Limb (tissue), 2 donors: Measurements from ENCODE around the gene STOML2.
A peak's percentile ranks its signal among the peaks of the same experiment; 100 is the strongest.
"Not testable (repeated sequence)": the region's sequence is repeated elsewhere in the genome, so short reads cannot be mapped to it uniquely, and the experiment has no call there.

ENCODE experiments used
- DNase-seq, 2 donors: peaks; one replicate each; pipeline ENCODE4 v3.0.0-alpha.2; 2016; ENCODE audit errors: extremely low spot score in 2 of 2

STOML2 gene

DNA sequence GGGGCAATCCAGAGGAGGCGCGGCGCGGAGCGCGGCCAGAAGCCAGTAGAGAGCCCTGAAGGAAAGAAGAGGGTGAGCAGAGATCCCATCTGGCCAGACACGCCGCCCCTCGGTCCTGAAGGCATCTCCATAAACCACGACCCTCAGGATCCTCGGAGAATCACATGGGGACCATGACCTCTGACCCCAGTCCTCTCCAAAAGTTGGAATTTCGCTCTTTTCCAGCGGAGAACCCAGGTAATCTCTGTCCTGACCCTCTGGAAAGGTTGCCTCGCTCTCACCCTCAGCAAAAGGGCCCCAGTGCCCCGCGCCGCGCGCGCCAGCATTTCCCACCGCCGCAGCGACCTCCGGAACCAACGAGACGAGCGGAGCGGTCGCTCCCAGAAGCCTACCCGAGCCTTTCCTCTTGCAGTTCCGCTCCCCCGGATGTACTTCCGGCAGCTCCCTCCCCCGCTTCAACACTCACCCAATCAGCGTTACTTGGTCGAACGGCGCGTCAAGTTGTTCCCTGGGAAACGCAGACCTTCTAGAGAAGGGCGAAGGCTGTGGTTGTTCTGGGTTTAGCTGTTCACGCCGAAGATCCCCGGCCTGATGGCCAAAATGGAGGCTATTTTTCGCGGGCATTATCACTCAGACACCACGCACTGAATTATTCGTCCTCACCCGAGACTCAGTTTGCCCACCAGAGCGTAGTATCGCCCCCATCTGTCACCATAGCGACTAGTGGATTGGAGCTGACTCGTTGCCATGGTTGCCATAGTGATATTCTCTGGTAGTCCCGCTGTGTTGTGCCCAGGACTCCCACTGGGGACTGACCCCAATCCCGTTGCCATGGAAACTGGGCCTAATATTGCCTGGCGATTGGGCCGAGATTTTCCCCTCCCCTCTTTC lies at the start of gene STOML2:
TSS of gene STOML2 (minus strand) at position 363 of the 891 bp plus-strand sequence. CDS start at position 326, 37 bp downstream.
- peak; percentile 93 to 96 for DNase-seq

- DNase-seq = not testable (repeated sequence)
Measured at GRCh38 chr9:35147941-35148563, 45.1 kb upstream of the STOML2 start.

DNA sequence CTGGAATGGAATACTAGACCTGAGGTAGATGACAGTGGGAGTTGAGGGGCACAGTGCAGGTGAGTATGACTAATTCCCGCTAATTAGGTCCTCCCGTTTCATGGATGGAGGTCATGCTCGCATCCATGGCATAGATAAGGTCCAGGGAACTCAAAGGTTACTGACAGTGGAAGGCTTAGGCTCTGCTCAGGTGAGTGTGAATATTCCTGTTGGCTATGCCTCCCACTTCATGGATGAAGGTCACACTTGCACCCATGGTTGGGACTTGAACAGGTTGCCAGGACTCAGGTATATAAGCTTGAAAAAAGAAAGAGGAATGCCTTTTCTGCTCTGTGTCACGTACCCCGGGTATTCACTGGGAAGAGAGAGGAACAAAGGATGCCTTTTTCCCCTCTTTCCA lies 39.1 kb upstream of the STOML2 start:
- DNase-seq = no peak

GRCh38 chr9:35140093-35140492 lies 37.2 kb upstream of the STOML2 start:
- DNase-seq = no peak

- DNase-seq = no peak
Measured at GRCh38 chr9:35136866-35137265, 33.9 kb upstream of the STOML2 start.

- no peak for DNase-seq
Measured at GRCh38 chr9:35135988-35136387, 33.1 kb upstream of the STOML2 start.

DNA sequence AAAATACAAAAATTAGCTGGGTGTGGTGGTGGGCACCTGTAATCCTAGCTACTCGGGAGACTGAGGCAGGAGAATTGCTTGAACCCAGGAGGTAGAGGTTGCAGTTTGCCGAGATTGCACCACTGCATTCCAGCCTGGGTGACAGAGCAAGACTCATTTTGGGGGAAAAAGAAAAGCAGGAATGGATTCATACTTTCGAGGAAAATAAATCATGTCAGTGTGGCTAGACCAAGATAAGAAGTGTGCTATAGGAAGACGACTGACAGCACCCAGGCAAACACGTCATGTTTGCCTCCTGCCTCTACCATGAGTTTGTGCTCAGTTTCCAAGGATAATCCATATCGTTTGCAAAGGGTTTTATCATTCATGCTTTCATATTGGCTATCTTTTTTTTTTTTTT lies 32.0 kb upstream of the STOML2 start:
- no peak for DNase-seq

- peak; percentile 90 to 96 for DNase-seq
Measured at GRCh38 chr9:35116898-35117551, 14.1 kb upstream of the STOML2 start.

DNA sequence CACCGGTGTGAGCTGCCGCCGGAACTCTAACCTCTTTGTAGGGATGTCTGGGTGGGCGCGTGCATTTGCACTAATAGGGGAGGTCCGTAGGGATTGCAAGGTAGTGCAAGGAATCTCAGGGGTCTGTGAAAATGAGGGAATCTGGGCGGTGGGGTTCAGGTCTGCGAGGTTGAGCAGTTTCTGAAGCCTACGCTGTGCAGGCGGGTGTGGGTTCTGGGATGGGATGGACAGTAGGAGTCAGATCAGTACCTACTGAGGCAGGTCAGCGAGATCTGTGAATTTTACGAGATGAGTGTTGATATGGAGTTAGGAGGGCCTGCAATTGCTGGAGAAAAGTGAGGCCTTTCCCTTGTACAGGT lies 13.6 kb upstream of the STOML2 start:
- no peak for DNase-seq

DNA sequence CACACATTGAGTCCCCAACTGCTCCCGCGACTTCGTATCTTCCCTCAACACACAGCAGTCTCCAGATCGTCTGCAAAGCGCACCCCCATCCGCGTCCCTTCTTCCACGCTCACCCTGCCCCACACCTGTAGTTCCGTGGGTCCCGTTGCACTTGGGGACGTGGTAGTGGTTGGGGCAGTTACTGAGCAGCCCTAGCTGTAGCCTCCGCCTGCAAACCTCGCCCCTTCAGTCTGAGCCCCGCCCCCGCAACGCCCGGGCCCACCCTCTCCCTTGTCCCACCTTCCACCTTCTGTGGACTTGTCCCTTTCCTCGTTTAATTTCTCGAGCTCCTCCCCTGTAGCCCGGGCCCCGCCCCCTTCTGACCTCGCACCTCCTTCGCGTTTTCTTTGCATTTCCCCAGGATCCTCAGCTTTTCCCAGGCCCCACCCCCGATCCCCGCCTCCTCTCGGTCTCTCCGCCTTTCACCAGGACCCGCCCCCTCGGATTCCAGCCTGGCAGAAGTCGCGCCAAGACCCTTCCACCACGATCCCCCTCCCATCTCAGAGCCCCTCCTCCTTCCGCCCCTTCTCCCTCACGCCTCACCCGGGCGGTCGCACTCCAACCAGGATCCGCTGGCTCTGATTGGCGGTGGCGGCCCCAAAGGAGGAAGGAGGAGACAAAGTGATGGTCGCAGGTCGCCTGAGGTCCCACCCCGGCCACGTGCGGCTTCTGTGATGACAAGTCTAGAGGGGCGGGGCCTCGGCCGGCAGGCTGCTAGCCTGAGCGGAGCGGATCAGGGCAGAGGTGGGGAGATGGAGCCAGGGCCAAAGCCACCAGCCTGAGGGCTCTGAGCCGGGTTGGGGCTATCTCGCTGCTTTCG lies 13.0 kb upstream of the STOML2 start, which contains the start of gene ATOSB:
TSS of gene ATOSB (minus strand) at position 183 of the 859 bp plus-strand sequence. CDS start 7,588 bp downstream, outside the sequence.
- peak; percentile 95 to 99 for DNase-seq

DNA sequence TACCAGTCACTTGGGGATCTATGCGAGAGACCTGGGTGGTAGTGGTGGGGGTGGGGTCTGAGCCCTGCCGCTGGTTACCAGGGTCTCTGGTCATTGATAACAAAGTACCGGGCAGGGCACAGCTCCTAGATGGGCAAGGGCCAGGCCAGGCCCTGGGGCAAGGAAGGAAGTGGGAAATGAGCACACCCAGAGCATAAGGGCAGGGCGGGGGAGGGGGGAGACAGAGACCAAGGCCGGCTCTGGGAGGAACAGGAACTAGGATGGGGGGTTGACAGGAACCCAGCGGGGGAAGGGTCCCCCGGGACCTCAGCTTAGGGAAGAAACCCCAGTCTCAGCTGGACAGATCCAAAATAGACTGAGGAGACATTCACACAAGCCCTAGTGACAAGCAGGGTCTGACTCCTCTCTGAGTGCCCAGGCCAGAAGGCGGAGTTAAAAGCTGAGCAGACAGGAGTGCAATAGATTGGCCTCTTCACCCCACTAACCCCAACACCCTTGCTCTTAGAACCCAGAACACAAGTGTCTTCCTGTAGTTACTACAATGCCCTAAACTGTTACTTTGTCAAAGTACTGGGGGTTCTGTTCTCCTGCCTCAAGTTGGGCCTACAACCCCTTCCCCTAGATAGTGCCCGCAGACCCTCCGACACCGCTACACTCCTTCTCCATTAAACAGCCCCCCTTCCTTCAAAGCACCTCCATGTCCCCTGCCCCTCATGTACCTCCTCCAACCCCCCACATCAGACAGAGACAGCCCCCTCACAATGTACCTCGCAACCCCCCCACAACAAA lies 12.1 kb upstream of the STOML2 start:
- peak; percentile 7 to 65 for DNase-seq

- peak; percentile 80 to 89 for DNase-seq
Measured at GRCh38 chr9:35114113-35114839, 11.3 kb upstream of the STOML2 start.

DNA sequence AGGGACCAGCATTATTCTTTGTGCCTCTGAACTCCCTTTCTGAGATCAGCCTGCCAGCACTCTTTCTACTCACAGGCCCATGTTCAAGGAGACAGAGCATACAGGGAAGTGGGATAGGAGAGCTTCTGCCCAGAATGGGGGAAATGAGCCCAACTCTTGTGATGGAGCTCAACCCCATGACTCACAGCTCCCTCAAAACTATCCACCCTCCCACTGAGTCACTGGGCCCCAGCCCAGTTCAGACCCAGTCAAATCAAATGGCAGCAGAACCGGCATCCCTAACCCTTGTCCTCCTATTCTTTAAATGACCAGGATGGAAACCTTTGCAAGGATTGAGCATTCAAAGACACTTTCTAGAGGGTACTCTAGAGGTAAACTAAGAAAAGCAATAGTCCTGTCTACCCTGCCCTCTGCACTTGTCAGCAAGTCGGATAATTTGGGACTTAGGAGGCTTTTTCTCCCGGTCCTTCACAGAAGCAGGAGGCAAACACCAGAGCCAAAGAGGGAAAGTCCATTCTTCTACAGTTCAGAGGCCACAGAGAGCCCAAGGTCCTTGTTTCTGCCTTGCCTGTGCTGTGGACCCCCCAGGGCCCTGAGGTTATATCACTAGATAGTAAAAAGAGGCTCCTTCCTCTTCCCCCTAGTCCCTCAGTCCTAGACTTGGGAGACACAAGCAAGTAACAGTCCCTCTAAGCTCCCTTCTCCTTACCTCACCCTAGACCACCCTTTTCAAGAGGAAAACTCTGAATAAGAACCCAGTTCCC lies 9.5 kb upstream of the STOML2 start:
- no peak for DNase-seq

DNA sequence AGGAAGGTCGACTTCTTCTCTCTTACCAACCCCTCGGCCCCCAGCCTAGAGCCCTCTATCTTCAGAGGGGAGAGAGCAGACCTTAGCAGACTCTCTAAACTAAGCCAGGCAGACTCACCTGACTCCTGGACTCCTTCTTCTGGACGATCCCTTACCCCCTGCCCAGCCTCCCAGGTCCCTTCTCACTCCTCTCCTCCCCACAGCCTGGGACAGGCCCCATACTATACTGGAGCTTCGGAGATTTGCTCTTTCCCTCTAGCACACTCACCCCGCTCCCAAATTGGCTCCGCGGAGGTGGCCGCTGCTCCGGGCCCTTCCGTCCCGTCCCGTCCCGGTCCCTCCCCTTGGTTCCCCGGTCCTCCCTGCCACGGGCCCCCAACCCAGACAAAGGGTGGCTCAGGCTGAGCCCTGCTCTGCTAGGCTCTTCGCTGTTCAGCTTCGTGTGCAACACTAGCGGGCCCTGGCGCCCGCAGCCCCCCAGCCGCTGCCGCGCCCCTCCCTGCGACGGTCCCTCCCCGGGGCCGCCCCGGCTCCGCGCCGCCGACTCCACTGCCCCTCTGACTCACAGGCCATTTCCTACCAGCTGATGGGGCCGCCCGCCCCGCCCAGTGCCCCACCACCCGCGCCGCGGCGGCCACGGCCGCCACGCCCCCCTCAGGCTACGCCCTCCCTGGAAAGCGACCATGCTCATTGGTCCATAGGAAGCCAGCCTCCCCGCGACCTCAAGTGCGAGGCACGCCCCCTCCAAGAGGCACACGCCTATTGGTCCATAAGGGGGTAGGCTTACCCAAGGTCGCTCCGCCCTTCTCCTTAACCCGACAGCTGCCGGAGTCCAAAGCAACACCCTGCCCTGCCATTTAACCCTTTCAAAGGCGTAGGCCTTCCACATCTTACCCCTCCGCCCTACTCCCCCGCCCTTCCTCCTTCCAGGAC lies 8.3 kb upstream of the STOML2 start:
- peak; percentile 97 to 98 for DNase-seq

- no peak for DNase-seq
Measured at GRCh38 chr9:35110327-35110761, 7.4 kb upstream of the STOML2 start.

DNA sequence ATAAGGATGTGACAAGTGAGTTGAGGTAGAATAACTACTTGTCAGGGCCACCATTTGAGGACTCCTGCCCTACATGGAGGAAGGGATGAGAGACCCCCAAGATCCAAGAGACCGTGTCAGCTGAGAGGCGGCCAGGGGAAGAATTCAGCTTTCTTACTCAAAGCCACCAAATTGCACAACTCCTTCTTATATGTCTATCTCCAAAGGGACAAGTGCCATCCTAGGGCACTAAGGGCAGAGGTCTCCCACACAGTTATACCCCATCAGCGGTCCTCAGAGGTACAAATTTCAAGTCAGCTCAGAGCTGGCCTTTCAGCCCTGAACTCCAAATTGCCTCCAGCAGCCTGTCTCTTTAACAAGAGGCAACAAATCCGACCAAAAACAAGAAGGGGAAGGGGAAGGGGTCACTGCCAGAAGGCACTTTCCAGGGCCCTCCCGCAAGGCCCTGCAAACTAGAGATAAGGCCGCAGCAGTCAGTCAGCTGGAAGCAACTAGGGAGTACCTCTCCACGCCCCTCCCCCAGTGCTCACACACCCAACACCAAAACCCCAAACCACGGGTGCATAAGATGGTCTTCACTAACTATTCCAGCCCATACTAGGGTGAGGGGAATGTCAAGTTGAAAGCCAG lies 6.1 kb upstream of the STOML2 start:
- DNase-seq = no peak

- DNase-seq = no peak
Measured at GRCh38 chr9:35108461-35108860, 5.5 kb upstream of the STOML2 start.
